Upper lobe of left lung (tissue), 6 donors: Measurements from ENCODE around the gene OR1D5. TPM values are rescaled to one million over a fixed set of nuclear protein-coding genes. Genes with fewer than 3 reads are reported as not detected.

ENCODE experiments used
- ATAC-seq, 2 donors: fragments of 200-7000 bp; cut with Tn5 transposase; one replicate each; pipeline ENCODE4 v1.9.1; 2022; ENCODE audit warnings: mild to moderate bottlenecking in 2 of 2, moderate library complexity in 2 of 2; ENCODE audit not compliant: low FRiP score in 2 of 2
- DNase-seq, 2 donors: peaks; one replicate each; pipeline ENCODE4 v3.0.0-alpha.2; 2019 to 2020
- H3K27ac ChIP-seq, 4 donors: fragments of 200-600 bp; sonication (generic); one replicate each; pipeline ENCODE4 v1.5.1; 2016 to 2019
- H3K27me3 ChIP-seq, 4 donors: fragments of 200-600 bp; sonication (generic); one replicate each; pipeline ENCODE4 v1.5.1; 2017 to 2019
- H3K36me3 ChIP-seq, 4 donors: fragments of 200-600 bp; sonication (generic); one replicate each; pipeline ENCODE4 v1.5.1; 2016 to 2019
- H3K4me1 ChIP-seq, 4 donors: fragments of 200-600 bp; sonication (generic); one replicate each; pipeline ENCODE4 v1.5.1; 2018 to 2019
- H3K4me3 ChIP-seq, 4 donors: fragments of 200-600 bp; sonication (generic); one replicate each; pipeline ENCODE4 v1.5.1; 2017 to 2019; ENCODE audit warnings: mild to moderate bottlenecking in 2 of 4, moderate library complexity in 1 of 4
- H3K9me3 ChIP-seq, 4 donors: fragments of 200-600 bp; sonication (generic); one replicate each; pipeline ENCODE4 v1.5.1; 2018 to 2019
- CTCF ChIP-seq, 6 experiments: fragments of 450-650 bp in 4 of 6; fragments of 200-600 bp in 2 of 6; sonication (generic) in 2 of 6; IDR thresholded peaks; one replicate each; pipeline ENCODE4 v1.5.1; 2016 to 2019; ENCODE audit warnings: antibody characterized with exemption in 6 of 6
- EP300 ChIP-seq, 4 donors: sonication (generic); formaldehyde crosslinking; IDR thresholded peaks; one replicate each; pipeline ENCODE4 v1.5.1; 2017; ENCODE audit warnings: antibody characterized with exemption in 4 of 4, control low read depth in 2 of 4
- POLR2A ChIP-seq, 4 donors: fragments of 450-650 bp; IDR thresholded peaks; one replicate each; pipeline ENCODE4 v1.5.1; 2016 to 2017; ENCODE audit warnings: antibody characterized with exemption in 4 of 4, mild to moderate bottlenecking in 2 of 4
- POLR2AphosphoS5 ChIP-seq, 2 donors: sonication (generic); formaldehyde crosslinking; IDR thresholded peaks; one replicate each; pipeline ENCODE4 v1.5.1; 2017; ENCODE audit warnings: antibody characterized with exemption in 2 of 2
- WGBS, 2 donors: methylation state at CpG; one replicate each; pipeline ENCODE4 v1.1.5; 2017 to 2018; 5-methylcytosine and 5-hydroxymethylcytosine counted together
- total RNA-seq, 6 donors: library from RNA; depleted of rRNA in 4 of 6; stranded (reverse); fragments of >200 nt in 4 of 6; gene quantifications; one replicate each; pipeline versions ENCODE4 v1.1.0 to v1.2.1, GENCODE V29; 2016 to 2021
- donor health status: DM: no; HTN: no; CAD: no; lungs with moderate emphysema.
- donor health status: DM: no; HTN: yes; CAD: no; lungs with severe emphysema.

The OR1D5 gene
- total RNA-seq, 6 donors from 2014 or later: not detected

- H3K4me1 ChIP-seq: no peaks in the 10 kb centered on the region
- no peaks in the 10 kb centered on the region for H3K36me3 ChIP-seq
- H3K27me3 ChIP-seq: no peaks in the 10 kb centered on the region
- no peak overlapping the region for H3K4me3 ChIP-seq
- no peak overlapping the region for H3K27ac ChIP-seq
- WGBS, 2 donors: 22 to 25% methylated on average over 6 of the region's 6 CpGs
- DNase-seq (no peak), ATAC-seq (no peak)
- TF ChIP-seq POLR2A (IDR thresholded peaks at IDR 0.05) (no peak), POLR2AphosphoS5 (IDR thresholded peaks at IDR 0.05) (no peak), EP300 (IDR thresholded peaks at IDR 0.05) (no peak), CTCF (IDR thresholded peaks at IDR 0.05) (no peak)
- H3K9me3 ChIP-seq: peaks cover 0 to 14% (median 8%) of the 10 kb centered on the region in 4 donors
Measured at GRCh38 chr17:3039736-3040135, 23.7 kb downstream of the OR1D5 start.

- TF ChIP-seq EP300 (IDR thresholded peaks at IDR 0.05) (no peak), POLR2A (IDR thresholded peaks at IDR 0.05) (no peak), CTCF (IDR thresholded peaks at IDR 0.05) (no peak), POLR2AphosphoS5 (IDR thresholded peaks at IDR 0.05) (no peak)
- no peaks in the 10 kb centered on the region for H3K36me3 ChIP-seq
- H3K27ac ChIP-seq: no peak overlapping the region
- no peaks in the 10 kb centered on the region for H3K4me1 ChIP-seq
- peaks cover 0 to 7% (median 4%) of the 10 kb centered on the region in 4 donors for H3K9me3 ChIP-seq
- H3K4me3 ChIP-seq: no peak overlapping the region
- no peaks in the 10 kb centered on the region for H3K27me3 ChIP-seq
- DNase-seq (no peak), ATAC-seq (no peak)
- WGBS, 2 donors: 46 to 51% methylated on average over 5 of the region's 5 CpGs
Measured at GRCh38 chr17:3038941-3039340, 24.5 kb downstream of the OR1D5 start.

GRCh38 chr17:3037259-3037658 lies 26.1 kb downstream of the OR1D5 start:
- Histone ChIP-seq H3K9me3 (no peaks in the 10 kb centered on the region), H3K4me3 (no peak overlapping the region), H3K27ac (no peak overlapping the region), H3K4me1 (no peaks in the 10 kb centered on the region), H3K27me3 (no peaks in the 10 kb centered on the region), H3K36me3 (no peaks in the 10 kb centered on the region)
- ATAC-seq: no peak
- DNase-seq: no peak
- WGBS, 2 donors: 49 to 61% methylated on average over 9 of the region's 9 CpGs
- TF ChIP-seq EP300 (IDR thresholded peaks at IDR 0.05): no peak

GRCh38 chr17:3036800-3037199 lies 26.6 kb downstream of the OR1D5 start:
- no peak for TF ChIP-seq POLR2A (IDR thresholded peaks at IDR 0.05)
- TF ChIP-seq EP300 (IDR thresholded peaks at IDR 0.05): no peak
- TF ChIP-seq POLR2AphosphoS5 (IDR thresholded peaks at IDR 0.05): no peak
- TF ChIP-seq CTCF (IDR thresholded peaks at IDR 0.05): no peak
- 77 to 83% methylated on average over 4 to 6 of the region's 6 CpGs for WGBS, 2 donors
- Histone ChIP-seq H3K36me3 (no peaks in the 10 kb centered on the region), H3K9me3 (no peaks in the 10 kb centered on the region), H3K4me1 (no peaks in the 10 kb centered on the region), H3K27me3 (no peaks in the 10 kb centered on the region), H3K4me3 (no peak overlapping the region), H3K27ac (no peak overlapping the region)
- ATAC-seq: no peak
- DNase-seq: no peak

GRCh38 chr17:3035968-3036280 lies 27.5 kb downstream of the OR1D5 start:
- Histone ChIP-seq H3K36me3 (no peaks in the 10 kb centered on the region), H3K27ac (no peak overlapping the region), H3K27me3 (no peaks in the 10 kb centered on the region), H3K4me3 (no peak overlapping the region), H3K4me1 (no peaks in the 10 kb centered on the region), H3K9me3 (no peaks in the 10 kb centered on the region)
- 84 to 86% methylated on average over 7 of the region's 7 CpGs for WGBS, 2 donors
- ATAC-seq: no peak
- TF ChIP-seq POLR2A (IDR thresholded peaks at IDR 0.05): no peak
- no peak for TF ChIP-seq CTCF (IDR thresholded peaks at IDR 0.05)
- TF ChIP-seq EP300 (IDR thresholded peaks at IDR 0.05): no peak
- TF ChIP-seq POLR2AphosphoS5 (IDR thresholded peaks at IDR 0.05): no peak
- no peak for DNase-seq
